SKM-1 (cell line): ENCODE data around the gene FREM1.

Source experiments
- DNase-seq: peaks from one replicate; lab custom pipeline; 2025; ENCODE audit not compliant: unreplicated experiment; lab: John Stamatoyannopoulos, UW

Gene FREM1

DNA sequence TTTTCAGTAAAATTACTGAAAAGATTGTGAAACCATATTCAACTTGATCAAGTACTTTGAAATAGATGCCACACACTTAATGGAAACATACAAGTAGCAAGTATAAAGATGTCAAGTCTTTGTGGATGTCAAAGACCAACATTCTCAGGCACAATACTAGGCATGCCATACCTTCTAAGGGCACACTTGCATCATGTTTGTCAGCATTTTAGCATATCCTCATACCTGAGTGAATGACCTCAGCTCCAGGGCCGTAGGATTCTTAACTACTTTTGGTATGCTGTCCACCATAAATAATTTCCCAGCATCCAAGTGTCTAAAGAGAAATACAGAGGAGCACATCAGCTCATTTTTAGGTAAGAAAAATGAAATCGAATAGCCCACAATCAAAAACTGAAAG lies 86.4 kb downstream of the FREM1 start:
- no peak for DNase-seq

DNA sequence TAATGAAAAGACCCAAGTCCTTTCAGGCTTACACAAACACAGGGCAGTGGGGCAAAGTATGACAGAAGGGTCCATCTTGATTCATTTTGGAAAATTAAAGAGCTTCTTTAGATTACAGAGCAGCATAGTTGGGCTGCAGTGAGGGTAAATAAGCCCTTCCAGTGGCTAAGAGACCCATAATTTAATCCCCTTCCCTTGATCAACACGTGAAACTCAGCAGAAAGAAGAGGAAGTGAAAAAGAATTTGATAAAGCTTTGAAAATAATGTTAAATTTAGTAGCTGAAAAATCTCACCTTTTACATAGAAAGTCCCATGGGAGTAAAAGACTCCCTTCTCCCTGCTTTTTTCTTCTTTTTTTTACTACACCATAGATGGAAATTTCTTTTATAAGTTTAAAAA lies 87.6 kb downstream of the FREM1 start:
- no peak for DNase-seq

DNA sequence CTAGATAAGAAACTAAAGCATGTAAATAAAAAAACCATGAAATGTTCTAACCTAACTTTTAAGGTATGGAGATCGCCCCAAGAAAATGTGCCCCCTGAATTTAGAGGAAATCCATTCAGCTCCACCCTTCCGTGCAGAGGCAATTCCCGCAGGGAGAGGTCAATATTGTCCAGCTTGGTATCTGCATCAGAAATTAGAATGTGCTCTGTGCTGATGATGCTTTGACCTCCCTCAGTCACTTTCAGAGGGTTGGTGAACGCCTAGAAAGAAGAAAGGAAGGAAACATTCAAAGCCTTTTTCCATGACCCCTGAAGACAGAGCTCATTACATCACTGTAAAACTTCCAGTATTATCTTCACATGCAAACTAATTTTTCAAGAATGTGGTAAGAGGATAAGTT lies 91.0 kb downstream of the FREM1 start:
- DNase-seq, result no peak

DNA sequence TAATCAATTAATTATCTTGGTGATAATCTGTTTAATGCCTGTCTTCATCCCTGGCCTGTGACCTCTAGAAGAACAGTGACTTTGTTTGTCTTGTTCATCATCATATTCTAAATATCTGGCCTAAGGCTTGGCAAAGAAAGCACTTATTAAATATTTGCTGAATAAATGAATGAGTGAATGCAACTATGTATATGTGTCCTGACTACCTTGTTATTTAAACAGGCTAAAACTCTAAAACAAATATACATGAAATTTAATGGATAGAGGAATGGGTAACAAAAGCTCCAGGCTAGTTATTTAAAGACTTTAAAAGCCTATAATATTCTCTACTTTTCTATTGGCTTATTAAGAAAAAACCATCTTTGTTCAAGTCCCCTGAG lies 96.0 kb downstream of the FREM1 start:
- no peak for DNase-seq

DNA sequence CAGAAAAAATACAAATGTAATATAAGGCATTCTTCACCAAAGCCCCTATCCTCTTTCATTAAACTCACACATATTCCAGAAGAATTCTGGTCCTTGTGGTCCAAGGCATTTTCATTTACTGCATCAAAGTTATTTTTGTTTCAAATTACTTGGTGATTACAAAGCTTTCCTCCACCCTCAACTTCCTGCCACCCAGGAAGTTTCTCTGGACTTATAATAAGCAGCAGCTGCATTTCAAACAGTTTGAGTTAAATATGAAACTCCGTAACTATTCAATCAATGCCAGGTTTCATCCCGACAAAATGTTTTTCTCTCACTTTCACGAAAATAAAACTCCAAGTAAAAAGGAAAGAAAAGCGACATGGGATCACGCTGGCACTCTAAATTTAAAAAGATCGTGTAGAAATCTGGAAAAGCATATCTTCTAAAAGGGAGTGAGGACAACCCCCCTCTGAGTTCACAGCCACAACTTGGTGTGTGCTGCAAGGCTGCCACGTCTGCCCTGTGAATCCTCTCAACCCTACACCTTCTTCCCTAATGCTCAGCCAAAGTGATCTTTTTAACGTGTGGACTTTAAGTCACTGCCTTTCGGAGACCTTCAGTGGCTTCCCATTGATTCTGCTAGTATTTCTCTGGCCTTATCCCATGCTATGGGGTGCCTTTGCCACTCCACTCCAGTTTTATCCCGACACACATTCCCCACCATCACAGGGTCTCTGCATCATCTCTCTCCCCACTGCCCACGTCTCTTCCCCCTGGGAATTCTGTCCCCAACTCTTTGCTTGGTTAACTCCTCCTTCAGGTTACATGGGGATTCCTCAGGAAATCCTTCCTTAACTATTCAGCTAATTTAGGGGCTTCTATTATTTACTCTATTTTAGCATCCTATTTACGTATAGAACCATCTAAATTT lies 96.6 kb downstream of the FREM1 start:
- no peak for DNase-seq

DNA sequence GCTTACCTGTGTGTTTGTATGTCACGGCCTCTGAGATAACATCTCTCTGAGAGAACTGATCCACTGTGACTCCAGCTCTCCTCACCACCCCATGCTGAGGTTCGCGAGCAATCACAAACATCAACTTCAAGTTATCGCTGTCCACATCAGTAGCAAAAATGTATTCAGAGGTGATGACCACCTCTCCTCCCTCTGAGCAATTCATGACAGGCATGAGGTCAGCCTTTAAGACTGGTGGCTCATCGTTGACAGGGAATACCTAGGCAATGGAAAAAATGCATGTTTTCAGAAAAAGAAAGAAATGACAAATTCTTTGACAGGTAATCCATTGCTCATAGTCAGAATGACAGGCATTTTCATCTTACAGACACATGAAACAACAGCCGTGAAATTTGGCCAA lies 97.4 kb downstream of the FREM1 start:
- DNase-seq, result no peak

DNA sequence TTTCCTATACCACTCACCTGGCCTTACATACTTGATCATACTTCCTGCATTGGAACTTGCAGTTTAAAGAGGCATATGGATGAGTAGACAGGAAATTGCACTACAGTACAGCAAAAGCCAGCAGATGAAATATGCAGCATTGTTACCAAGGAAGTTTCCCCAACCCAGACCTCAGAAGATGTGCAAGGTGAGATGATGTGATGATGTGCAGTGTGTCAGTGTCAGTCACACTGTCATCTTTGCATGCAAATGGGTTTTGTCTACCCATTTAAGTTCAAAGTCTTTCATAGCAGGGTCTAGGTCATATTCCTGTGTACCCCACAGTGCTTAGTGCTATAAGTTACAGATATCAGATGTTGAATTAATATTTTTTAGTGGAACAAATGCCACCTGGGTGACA lies 98.4 kb downstream of the FREM1 start:
- no peak for DNase-seq

DNA sequence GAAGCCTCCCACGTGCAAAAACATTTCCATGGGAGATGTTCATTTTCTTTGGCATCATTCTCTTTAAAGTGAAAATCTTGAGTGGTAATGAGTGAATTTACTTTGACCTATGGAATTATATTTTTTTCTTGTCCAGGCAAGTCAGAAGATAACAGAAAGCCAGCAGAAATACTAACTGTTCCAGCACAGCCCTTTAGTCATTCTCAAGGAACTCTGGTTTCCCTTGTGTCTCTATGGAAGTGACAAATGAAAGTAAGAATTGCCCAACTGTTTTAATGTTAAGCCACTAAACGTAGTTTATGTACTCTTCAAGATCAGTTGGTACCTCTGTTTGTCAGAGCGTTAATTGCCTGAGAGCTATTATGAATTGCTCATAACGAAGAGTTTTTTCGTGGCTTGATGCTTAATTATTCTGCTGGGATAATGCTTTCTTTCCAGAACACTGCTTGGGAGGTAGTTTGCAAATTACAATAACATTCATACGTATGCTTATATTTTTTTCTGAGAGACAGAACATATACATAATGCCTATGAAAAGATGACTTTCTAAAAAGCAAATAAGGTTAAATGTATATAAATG lies 103.2 kb downstream of the FREM1 start:
- no peak for DNase-seq

DNA sequence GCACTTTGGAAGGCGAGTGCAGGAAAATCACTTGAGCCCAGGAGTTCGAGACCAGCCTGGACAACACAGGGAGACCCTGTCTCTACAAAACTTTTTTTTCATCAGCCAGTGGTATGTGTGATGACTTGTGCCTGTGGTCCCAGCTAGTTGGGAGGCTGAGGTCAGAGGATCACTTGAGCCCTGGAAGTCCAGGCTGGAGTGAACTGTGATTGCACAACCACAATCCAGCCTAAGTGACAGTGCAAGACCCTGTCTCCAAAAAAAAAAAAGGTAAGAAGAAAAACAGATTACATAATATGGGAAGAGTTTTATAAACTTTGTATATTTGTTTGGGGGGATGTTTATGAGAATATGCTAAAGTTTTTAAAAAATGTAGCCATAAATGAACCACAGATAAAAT lies 111.2 kb downstream of the FREM1 start:
- no peak for DNase-seq

DNA sequence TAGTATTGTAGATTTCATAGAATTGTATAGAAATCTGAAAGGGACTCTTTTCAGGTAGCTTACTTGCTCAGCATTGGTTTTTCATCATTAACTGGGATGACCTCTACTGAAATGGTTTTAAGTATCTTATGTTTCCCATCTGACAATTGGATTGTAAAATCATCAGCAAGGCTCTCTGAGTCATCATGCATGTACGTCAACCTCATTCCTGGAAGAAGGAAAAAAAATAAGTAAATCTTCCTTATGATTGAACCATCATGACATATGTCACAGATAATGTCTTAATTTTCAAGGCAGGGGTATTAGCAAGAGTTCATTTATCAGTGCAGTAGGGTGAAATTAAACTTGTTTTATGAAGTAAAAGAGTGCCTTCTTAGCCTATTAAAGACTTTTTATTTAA lies 112.8 kb downstream of the FREM1 start:
- DNase-seq, result no peak

DNA sequence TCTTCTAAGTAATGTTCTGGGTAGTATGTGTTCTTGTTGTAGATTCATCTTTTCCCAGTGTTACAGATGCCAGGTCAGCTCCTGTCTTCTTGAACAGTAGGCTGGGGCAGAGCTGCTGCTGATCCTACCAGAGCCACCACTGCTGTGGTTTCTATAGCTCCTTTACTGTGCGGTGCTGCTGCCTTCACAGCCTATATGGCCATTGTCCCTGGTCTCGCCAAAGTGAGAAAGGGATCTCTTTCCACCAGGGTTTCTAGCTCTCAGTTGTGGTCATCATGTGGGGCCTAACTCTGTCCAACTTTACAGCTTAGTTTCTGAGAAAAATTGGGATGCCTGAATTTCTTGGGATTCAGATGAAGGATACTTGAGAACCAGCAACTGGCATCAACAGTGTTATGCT lies 116.8 kb downstream of the FREM1 start:
- no peak for DNase-seq

DNA sequence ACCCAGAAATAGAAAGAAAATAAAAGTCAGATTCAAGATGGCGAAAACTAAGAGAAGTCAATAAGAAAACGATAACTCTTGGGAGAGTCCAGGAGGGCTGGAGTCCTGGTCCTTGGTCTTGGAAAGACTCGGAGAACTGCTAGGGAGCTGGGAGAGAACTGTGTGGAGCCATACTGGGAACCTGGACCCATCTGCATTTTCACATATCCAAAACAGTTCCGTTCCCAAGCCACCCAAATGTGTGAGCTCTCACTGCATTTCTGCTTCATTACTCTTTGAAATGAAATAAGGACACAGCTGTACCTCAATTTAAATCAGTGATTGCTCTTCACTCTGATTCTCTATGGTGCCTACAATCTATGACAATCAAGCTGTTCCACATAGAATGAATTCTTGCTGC lies 119.6 kb downstream of the FREM1 start:
- DNase-seq, result no peak

DNA sequence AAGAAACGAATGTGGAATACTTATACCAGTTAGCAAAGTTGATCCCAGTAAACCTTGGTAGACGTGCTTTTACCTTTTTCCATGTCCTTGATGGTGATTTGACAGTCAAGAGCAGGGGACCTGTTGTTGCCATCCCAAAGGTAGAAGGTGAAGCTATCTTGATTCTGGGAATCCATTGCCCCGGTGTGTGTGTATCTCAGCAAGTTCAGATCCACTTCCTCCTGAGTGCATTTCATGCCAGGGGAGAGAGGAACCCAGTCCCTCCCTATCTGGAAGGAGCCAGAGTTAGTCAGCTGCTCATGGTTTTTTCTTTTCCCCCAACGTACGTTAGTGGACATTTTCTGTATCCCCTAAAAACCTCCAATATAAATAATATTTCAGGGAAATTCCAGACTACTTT lies 121.4 kb downstream of the FREM1 start:
- no peak for DNase-seq

DNA sequence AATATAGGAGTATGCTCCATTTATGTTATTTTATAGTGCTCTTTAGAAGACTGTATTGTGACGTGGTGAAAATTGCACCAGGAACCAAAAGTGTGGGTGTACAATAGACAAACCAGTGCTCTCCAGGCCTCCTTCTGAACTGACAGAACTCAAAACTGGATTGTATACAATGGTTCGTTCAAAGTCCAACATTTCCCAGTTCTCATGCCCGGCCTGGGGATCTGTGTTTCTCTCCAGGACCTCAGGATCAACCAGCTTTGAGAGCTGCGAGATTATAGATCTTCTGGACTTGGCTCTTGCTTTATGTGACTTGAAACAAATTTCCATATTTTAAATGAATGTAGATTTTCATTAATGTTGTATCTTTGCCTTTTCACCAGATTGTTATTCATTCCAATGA lies 126.9 kb downstream of the FREM1 start:
- DNase-seq, result no peak

DNA sequence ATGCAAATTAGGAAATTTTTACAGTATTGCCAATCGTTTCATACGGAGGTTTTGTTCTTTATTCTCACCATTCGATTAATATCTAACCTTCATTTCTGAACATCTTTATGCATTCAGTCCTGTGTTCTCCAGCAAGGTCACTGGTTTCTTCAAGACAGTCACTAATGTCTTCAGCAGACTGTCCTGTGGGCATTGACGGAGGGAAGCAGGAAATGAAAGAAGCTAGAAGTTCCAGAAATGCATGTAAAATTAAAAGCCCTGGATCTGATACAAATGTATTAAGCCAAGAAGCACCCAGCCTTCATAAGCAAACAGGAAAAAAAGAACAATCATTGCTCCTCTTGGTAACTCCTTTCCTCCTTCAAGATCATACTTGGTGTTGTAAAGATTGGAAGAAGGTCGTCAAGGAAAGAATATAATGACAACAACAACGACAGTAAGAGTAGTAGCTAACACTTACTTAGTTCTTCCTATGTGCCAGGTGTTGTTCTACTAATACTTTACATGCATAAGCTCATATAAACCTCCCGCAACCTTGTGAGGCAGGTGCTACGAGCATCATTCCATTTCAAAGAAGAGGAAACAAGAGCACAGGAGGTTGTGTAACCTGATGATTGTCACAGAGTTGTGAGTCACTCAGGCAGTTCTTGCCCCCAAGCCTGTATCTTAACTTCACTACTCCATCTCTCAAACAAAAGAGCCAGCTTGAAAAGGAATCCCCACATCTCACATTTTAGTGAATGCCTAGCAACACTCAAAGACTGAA lies 127.8 kb downstream of the FREM1 start:
- DNase-seq, result no peak

DNA sequence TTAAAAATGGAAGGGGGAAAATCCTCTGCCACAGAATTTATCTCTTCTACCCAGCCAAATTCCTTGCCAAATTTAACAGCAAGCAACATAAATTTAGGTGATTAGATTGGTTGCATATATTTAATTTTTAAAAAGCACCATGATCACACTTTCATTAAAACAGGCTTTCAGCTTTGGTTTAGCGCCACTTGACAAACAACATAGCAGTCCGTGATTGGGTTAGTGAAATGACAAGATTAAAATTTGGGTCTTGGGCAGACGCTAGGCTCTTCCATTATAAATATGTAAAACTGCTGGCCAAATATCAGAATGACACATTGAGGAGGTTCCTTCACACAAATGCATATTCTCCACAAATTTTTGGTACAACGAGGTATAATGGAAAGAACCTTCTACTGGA lies 129.5 kb downstream of the FREM1 start:
- DNase-seq, result no peak

DNA sequence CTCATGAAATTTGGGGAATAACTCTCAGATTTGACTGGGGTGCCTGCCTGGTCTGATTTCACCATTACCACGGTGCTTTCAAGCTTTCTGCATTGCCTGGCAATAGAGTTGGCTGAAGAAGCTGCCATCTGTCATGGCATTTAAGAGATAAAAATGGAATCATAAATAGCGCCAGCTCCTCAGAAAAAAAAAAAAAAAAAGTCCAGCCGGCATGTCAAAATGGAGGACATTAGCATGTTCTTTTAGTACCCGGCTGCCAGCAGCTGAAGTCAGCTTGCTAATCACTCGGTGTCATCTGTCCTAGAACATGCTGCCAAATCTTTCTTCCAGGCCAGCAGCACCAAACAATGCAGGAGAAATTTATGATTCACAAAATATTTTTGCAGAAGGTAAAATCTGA lies 130.0 kb downstream of the FREM1 start:
- no peak for DNase-seq

DNA sequence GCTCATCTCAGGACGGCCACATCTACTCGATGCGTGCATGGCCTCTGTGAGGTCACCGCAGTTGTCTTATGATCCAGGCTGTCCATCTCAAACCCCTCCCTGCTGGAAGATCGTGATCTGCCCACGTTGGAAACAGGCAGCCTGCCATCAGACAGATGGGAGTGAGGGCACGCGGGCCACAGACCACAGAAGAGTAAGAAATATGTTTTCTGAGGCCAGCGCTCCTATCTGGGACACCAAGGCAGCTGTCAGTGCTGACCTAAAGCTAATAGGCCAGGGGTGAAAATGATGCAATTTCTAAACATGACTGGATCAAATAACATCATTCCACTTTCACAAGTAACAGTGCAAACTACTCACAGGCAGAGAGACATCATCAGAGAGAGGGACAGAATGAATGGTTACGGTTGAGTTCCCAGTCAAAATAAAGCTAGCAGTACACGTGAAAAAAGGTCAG lies 130.6 kb downstream of the FREM1 start:
- DNase-seq, result no peak

DNA sequence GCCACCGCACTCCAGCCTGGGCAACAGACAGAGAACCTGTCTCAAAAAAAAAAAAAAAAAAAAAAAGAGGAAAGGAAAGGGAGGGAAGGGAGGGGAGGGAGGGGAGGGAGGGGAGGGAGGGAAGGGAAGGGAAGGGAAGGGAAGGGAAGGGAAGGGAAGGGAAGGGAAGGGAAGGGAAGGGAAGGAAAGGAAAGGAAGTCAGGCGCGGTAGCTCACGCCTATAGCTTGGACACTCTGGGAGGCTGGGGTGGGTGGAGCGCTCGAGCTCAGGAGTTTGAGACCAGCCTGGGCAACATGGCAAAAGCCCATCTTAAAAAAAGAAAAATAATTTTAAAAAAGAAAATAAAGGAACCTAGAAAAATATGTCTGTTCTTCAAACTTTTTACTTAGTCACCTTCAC lies 131.7 kb downstream of the FREM1 start:
- DNase-seq, result no peak

DNA sequence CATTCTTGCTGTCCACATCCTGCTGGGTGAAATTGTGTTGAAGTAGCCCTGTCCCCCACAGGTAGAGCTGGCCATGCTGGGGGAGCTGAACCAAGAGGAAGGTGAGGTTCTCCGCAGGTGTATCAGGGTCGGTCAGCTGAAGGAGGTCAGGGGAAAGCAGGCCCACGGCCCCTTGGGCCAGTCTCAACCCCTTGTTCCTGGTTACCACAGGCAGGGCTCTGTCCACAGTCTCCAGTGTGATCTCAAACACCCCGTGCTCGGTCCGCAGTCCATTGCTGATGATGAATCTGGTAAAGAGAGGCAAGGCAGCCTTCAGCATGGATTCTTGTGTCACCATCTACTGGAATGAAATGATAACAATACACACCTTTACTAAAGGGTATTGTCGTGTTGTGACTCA lies 134.3 kb downstream of the FREM1 start:
- DNase-seq, result no peak

DNA sequence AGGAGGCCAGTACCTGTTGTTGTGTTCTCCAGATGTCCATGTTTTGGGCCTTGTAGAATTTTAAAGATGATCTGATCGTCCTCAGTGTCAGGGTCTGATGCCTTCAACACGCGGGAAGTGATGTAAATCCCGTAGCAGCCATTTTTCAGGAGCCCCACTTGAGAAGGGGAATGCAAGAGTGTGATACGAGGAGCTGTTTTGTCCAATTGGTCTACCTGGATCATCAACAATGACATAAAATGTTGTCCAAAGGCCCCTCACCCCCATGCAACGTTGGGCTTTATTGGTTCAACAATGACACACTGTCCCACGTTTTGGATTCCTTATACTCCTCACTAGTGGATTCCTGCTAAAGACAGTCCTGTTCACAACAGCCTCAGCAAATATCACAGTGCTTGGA lies 139.6 kb downstream of the FREM1 start:
- no peak for DNase-seq

DNA sequence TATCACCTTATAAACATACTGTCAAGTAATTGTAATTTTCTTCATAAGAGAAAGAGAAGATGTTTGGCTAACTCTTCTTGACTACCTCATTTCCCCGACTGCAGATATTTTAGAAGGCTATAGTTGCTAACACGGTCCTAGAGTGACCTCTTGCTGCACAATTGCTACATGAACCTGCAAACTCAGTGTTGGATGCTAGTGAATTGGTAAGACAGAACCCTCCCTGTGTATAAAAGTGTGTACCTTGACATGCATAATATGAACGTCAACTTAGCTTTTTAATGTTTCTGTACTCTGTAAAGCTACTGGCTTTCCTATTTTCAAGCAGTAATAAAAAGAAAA lies 141.0 kb downstream of the FREM1 start:
- DNase-seq, result no peak
